HEK293 (cell line): ENCODE results near the gene SLC9A9.

Experiments
- CTCF ChIA-PET: fragments of 350-600 bp; formaldehyde crosslinking; extraction: SDS; loops from one replicate; lab custom pipeline; 2021; ENCODE audit warnings: antibody characterized with exemption; lab: Yijun Ruan, JAX
- POLR2A ChIA-PET: fragments of 300-600 bp; formaldehyde crosslinking; extraction: SDS; loops from one replicate; lab custom pipeline; 2020; ENCODE audit warnings: antibody characterized with exemption, inconsistent platforms; lab: Yijun Ruan, JAX
- H3K27ac ChIP-seq: fragments of 200-500 bp; sonication (Bioruptor generic); 2 replicates; pipeline ENCODE4 v1.5.1; 2014; ENCODE audit warnings: low read depth, low read length, control low read depth, inconsistent platforms; ENCODE audit errors: extremely low read depth
- H3K36me3 ChIP-seq, 2 experiments: fragments of 200-500 bp in 1 of 2; sonication (Bioruptor generic) in 1 of 2; 1 replicate in 1 of 2; 2 replicates in 1 of 2; pipeline ENCODE4 v1.5.1; 2014 to 2017; ENCODE audit warnings: inconsistent platforms in 2 of 2, low read length in 2 of 2; ENCODE audit not compliant: control insufficient read depth in 2 of 2, insufficient read depth in 1 of 2
- H3K4me1 ChIP-seq: fragments of 200-500 bp; sonication (Bioruptor generic); 2 replicates; pipeline ENCODE4 v1.5.1; 2014; ENCODE audit warnings: mild to moderate bottlenecking, low read length, inconsistent platforms; ENCODE audit not compliant: control insufficient read depth, insufficient read depth
- H3K4me3 ChIP-seq: 2 replicates; pipeline ENCODE4 v1.5.1; 2011; ENCODE audit warnings: low read depth, mild to moderate bottlenecking, control low read depth, low read length, moderate library complexity
- H3K9me3 ChIP-seq: fragments of 200-500 bp; sonication (Bioruptor generic); 2 replicates; pipeline ENCODE4 v1.5.1; 2014; ENCODE audit warnings: low read depth, low read length, inconsistent platforms; ENCODE audit not compliant: control insufficient read depth, insufficient read depth
- BCL11B ChIP-seq: fragments of 450-650 bp; formaldehyde crosslinking; IDR thresholded peaks from 2 replicates; pipeline ENCODE4 v1.5.1; 2016; ENCODE audit warnings: low read depth, missing biosample characterization, missing genetic modification characterization
- KLF16 ChIP-seq: fragments of 450-650 bp; formaldehyde crosslinking; IDR thresholded peaks from 2 replicates; pipeline ENCODE4 v1.5.1; 2017; ENCODE audit warnings: missing biosample characterization, missing genetic modification characterization
- SCRT2 ChIP-seq: fragments of 450-650 bp; formaldehyde crosslinking; IDR thresholded peaks from 2 replicates; pipeline ENCODE4 v1.5.1; 2016; ENCODE audit warnings: missing biosample characterization, missing genetic modification characterization
- SP7 ChIP-seq: fragments of 450-650 bp; formaldehyde crosslinking; IDR thresholded peaks from 2 replicates; pipeline ENCODE4 v1.5.1; 2016; ENCODE audit warnings: missing biosample characterization, missing genetic modification characterization
- TCF7L2 ChIP-seq: IDR thresholded peaks from 2 replicates; pipeline ENCODE4 v1.6.1; 2011; ENCODE audit warnings: low read depth, mild to moderate bottlenecking, inconsistent platforms, low read length, moderate library complexity, borderline replicate concordance
- YY1 ChIP-seq: fragments of 450-650 bp; formaldehyde crosslinking; IDR thresholded peaks from 2 replicates; pipeline ENCODE4 v1.5.1; 2018; ENCODE audit warnings: missing biosample characterization, missing genetic modification characterization
- YY2 ChIP-seq: fragments of 450-650 bp; formaldehyde crosslinking; IDR thresholded peaks from 2 replicates; pipeline ENCODE4 v1.5.1; 2016; ENCODE audit warnings: missing biosample characterization, missing genetic modification characterization
- ZBTB1 ChIP-seq: fragments of 450-650 bp; formaldehyde crosslinking; IDR thresholded peaks from 2 replicates; pipeline ENCODE4 v1.5.1; 2016; ENCODE audit warnings: missing biosample characterization, missing genetic modification characterization
- ZBTB7A ChIP-seq: fragments of 450-650 bp; formaldehyde crosslinking; IDR thresholded peaks from 2 replicates; pipeline ENCODE4 v1.5.1; 2016; ENCODE audit warnings: low read depth, missing biosample characterization, missing genetic modification characterization
- ZFP37 ChIP-seq: fragments of 450-650 bp; formaldehyde crosslinking; IDR thresholded peaks from 2 replicates; pipeline ENCODE4 v1.5.1; 2016; ENCODE audit warnings: missing biosample characterization, missing genetic modification characterization
- ZNF138 ChIP-seq: fragments of 450-650 bp; formaldehyde crosslinking; IDR thresholded peaks from 2 replicates; pipeline ENCODE4 v1.5.1; 2016; ENCODE audit warnings: missing biosample characterization, missing genetic modification characterization, borderline replicate concordance
- ZNF16 ChIP-seq: fragments of 450-650 bp; formaldehyde crosslinking; IDR thresholded peaks from 2 replicates; pipeline ENCODE4 v1.5.1; 2016; ENCODE audit warnings: low read depth, missing biosample characterization, missing genetic modification characterization
- ZNF174 ChIP-seq: fragments of 450-650 bp; formaldehyde crosslinking; IDR thresholded peaks from 2 replicates; pipeline ENCODE4 v1.5.0; 2017; ENCODE audit warnings: missing biosample characterization, mild to moderate bottlenecking, missing genetic modification characterization
- ZNF324 ChIP-seq: fragments of 450-650 bp; formaldehyde crosslinking; IDR thresholded peaks from 2 replicates; pipeline ENCODE4 v1.5.1; 2016; ENCODE audit warnings: missing biosample characterization, missing genetic modification characterization
- ZNF426 ChIP-seq: fragments of 450-650 bp; formaldehyde crosslinking; IDR thresholded peaks from 2 replicates; pipeline ENCODE4 v1.5.1; 2017; ENCODE audit warnings: missing biosample characterization, missing genetic modification characterization, mild to moderate bottlenecking, inconsistent platforms, moderate library complexity
- TF ChIP-seq, protein P1 (sequence below): fragments of 450-650 bp; formaldehyde crosslinking; IDR thresholded peaks from 2 replicates; pipeline ENCODE4; 2016; ENCODE audit warnings: missing biosample characterization, missing genetic modification characterization
- TF ChIP-seq, protein P2 (sequence below): fragments of 450-650 bp; formaldehyde crosslinking; IDR thresholded peaks from 2 replicates; pipeline ENCODE4 v1.5.1; 2016; ENCODE audit warnings: missing biosample characterization, missing genetic modification characterization
- TF ChIP-seq, protein P3 (sequence below): fragments of 450-650 bp; formaldehyde crosslinking; IDR thresholded peaks from 2 replicates; pipeline ENCODE4 v1.5.1; 2016; ENCODE audit warnings: missing biosample characterization, missing genetic modification characterization
- TF ChIP-seq, protein P4 (sequence below): fragments of 450-650 bp; formaldehyde crosslinking; IDR thresholded peaks from 2 replicates; pipeline ENCODE4 v1.5.1; 2017; ENCODE audit warnings: missing biosample characterization, missing genetic modification characterization
- TF ChIP-seq, protein P5 (sequence below): fragments of 450-650 bp; formaldehyde crosslinking; IDR thresholded peaks from 2 replicates; pipeline ENCODE4 v1.5.1; 2016; ENCODE audit warnings: missing biosample characterization, missing genetic modification characterization

The SLC9A9 gene

DNA sequence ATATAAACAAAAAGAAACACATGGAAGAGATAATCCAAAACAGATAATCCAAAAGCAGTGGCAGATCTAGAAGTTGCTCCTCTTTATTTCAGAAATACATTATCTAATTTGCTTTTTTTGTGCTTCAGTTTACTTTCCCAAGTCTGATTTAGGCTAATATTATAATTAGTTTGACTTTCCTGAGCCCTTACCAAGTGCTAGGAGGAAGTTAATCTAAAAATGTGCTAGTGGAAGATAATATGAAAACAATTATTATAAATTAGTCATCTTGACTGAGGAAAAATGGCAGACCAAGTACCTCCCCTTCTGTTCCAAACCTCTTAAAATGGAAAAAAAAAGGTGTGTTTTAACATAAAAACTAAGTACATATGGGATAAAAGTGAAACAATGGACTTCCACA, 17.5 kb downstream of the SLC9A9 start (continued):
- TF ChIP-seq, protein P1, sequence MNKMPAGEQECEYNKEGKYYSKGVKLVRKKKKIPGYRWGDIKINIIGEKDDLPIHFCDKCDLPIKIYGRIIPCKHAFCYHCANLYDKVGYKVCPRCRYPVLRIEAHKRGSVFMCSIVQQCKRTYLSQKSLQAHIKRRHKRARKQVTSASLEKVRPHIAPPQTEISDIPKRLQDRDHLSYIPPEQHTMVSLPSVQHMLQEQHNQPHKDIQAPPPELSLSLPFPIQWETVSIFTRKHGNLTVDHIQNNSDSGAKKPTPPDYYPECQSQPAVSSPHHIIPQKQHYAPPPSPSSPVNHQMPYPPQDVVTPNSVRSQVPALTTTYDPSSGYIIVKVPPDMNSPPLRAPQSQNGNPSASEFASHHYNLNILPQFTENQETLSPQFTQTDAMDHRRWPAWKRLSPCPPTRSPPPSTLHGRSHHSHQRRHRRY (tag by site-specific recombination), result no peak
- TF ChIP-seq ZNF174 (tag by site-specific recombination), result no peak
- no peak for TF ChIP-seq ZFP37
- TF ChIP-seq, protein P2, sequence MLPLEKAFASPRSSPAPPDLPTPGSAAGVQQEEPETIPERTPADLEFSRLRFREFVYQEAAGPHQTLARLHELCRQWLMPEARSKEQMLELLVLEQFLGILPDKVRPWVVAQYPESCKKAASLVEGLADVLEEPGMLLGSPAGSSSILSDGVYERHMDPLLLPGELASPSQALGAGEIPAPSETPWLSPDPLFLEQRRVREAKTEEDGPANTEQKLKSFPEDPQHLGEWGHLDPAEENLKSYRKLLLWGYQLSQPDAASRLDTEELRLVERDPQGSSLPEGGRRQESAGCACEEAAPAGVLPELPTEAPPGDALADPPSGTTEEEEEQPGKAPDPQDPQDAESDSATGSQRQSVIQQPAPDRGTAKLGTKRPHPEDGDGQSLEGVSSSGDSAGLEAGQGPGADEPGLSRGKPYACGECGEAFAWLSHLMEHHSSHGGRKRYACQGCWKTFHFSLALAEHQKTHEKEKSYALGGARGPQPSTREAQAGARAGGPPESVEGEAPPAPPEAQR, result no peak
- TF ChIP-seq ZNF426, result no peak
- TF ChIP-seq ZNF324 (tag by site-specific recombination), result no peak

DNA sequence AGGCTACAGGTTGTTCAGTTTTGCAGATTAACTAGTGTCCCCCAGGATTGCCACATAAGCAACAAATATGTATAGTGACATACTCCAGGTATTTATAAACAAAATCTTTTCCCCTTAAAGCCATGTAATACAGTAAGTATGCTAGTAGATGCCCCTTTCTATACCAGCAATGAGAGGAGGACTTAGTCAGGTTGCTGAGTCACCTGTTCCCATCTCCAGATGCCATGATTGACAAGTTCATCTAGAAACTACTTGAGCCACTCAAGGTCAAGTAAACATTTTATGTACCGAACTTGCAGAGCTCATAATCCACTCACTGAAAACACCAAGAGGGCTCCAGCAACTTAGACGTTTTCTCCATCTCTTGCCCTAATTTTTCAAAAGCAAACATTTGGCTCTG, 18.2 kb downstream of the SLC9A9 start:
- no peaks in the 10 kb centered on the region for H3K9me3 ChIP-seq
- TF ChIP-seq, protein P3, sequence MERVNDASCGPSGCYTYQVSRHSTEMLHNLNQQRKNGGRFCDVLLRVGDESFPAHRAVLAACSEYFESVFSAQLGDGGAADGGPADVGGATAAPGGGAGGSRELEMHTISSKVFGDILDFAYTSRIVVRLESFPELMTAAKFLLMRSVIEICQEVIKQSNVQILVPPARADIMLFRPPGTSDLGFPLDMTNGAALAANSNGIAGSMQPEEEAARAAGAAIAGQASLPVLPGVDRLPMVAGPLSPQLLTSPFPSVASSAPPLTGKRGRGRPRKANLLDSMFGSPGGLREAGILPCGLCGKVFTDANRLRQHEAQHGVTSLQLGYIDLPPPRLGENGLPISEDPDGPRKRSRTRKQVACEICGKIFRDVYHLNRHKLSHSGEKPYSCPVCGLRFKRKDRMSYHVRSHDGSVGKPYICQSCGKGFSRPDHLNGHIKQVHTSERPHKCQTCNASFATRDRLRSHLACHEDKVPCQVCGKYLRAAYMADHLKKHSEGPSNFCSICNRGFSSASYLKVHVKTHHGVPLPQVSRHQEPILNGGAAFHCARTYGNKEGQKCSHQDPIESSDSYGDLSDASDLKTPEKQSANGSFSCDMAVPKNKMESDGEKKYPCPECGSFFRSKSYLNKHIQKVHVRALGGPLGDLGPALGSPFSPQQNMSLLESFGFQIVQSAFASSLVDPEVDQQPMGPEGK (tag by site-specific recombination), result no peak
- H3K36me3 ChIP-seq, result no peaks in the 10 kb centered on the region
- H3K4me3 ChIP-seq, result no peak overlapping the region
- ChIA-PET CTCF (no interaction called here), POLR2A (no interaction called here)
- H3K27ac ChIP-seq, result no peak overlapping the region
- no peaks in the 10 kb centered on the region for H3K4me1 ChIP-seq

DNA sequence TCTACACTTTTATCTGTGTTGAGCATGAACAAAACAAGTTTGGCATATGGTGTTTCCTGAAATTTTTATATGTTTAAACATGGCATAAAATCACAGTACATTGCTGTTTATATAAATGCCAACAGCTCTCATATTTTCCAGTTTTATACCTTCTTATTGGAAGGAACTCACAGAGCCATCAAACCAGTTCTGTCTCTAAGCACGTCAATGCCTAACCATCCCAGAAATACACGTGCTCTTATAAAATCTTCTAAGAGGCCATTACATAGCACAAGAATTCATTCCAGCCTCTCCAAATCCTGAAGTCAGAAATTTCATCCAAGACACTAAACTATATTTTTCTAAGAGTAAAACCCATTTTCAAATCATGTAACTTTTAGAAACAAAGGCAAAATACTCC, 20.8 kb downstream of the SLC9A9 start:
- Histone ChIP-seq H3K9me3 (no peaks in the 10 kb centered on the region), H3K4me1 (no peaks in the 10 kb centered on the region), H3K36me3 (no peaks in the 10 kb centered on the region), H3K27ac (no peak overlapping the region), H3K4me3 (no peak overlapping the region)
- ChIA-PET POLR2A (no interaction called here), CTCF (no interaction called here)
- TF ChIP-seq YY1 (tag by site-specific recombination) (no peak), SP7 (no peak), ZBTB1 (tag by site-specific recombination) (no peak), ZNF138 (no peak), KLF16 (tag by site-specific recombination) (no peak), YY2 (tag by site-specific recombination) (no peak), ZBTB7A (tag by site-specific recombination) (no peak), TCF7L2 (no peak), SCRT2 (tag by site-specific recombination) (no peak), ZNF16 (tag by site-specific recombination) (no peak), BCL11B (tag by site-specific recombination) (no peak)
- TF ChIP-seq, protein P4, sequence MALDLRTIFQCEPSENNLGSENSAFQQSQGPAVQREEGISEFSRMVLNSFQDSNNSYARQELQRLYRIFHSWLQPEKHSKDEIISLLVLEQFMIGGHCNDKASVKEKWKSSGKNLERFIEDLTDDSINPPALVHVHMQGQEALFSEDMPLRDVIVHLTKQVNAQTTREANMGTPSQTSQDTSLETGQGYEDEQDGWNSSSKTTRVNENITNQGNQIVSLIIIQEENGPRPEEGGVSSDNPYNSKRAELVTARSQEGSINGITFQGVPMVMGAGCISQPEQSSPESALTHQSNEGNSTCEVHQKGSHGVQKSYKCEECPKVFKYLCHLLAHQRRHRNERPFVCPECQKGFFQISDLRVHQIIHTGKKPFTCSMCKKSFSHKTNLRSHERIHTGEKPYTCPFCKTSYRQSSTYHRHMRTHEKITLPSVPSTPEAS (tag by site-specific recombination), result no peak
- TF ChIP-seq, protein P5, sequence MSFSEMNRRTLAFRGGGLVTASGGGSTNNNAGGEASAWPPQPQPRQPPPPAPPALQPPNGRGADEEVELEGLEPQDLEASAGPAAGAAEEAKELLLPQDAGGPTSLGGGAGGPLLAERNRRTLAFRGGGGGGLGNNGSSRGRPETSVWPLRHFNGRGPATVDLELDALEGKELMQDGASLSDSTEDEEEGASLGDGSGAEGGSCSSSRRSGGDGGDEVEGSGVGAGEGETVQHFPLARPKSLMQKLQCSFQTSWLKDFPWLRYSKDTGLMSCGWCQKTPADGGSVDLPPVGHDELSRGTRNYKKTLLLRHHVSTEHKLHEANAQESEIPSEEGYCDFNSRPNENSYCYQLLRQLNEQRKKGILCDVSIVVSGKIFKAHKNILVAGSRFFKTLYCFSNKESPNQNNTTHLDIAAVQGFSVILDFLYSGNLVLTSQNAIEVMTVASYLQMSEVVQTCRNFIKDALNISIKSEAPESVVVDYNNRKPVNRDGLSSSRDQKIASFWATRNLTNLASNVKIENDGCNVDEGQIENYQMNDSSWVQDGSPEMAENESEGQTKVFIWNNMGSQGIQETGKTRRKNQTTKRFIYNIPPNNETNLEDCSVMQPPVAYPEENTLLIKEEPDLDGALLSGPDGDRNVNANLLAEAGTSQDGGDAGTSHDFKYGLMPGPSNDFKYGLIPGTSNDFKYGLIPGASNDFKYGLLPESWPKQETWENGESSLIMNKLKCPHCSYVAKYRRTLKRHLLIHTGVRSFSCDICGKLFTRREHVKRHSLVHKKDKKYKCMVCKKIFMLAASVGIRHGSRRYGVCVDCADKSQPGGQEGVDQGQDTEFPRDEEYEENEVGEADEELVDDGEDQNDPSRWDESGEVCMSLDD (tag by site-specific recombination), result no peak
